Stimulated activated CD4-positive, alpha-beta T cell treated with anti-CD3 and anti-CD28 coated beads, Interleukin-12 subunit alpha, Interleukin-12 subunit beta, amount 100 ng/mL, for 48 hours (primary cell): ENCODE measurements around the gene HABP2.

Experiments
- DNase-seq, 3 donors: peaks; one replicate each; pipeline ENCODE4 v3.0.0-alpha.2; 2020; ENCODE audit warnings: low read depth in 2 of 3, low spot score in 1 of 3

The HABP2 gene

DNA sequence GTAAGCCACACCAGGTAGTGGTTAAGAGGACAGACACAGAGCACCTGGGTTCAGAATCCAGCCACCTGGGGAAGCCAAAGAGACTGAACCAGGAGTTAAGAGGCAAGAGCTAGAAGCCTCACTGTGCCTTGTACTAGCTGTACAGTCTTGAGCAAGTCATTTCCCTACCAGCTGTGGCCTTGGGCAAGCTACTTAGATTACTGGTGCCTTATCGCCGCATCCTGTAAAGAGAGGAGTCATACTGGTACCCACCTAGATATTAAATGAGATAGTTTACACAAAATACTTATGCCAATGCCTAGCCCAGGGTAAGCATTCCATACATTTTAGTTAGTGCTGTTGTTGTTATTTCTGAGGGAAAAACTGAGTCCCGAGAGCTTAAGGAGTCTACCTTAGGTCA is 47.7 kb downstream of the HABP2 start:
- no peak for DNase-seq

- no peak for DNase-seq
These were observed 50.4 kb downstream of the HABP2 start for GRCh38 chr10:113603057-113603777.

- DNase-seq, result no peak
These were observed 51.7 kb downstream of the HABP2 start for GRCh38 chr10:113604572-113604971.

GRCh38 chr10:113605268-113605978 is 52.6 kb downstream of the HABP2 start:
- DNase-seq, result no peak

GRCh38 chr10:113609704-113610108 is 56.9 kb downstream of the HABP2 start:
- no peak for DNase-seq

GRCh38 chr10:113610631-113611601 is 58.1 kb downstream of the HABP2 start:
- DNase-seq, result no peak

- no peak for DNase-seq
These were observed 59.3 kb downstream of the HABP2 start for GRCh38 chr10:113612154-113612553.

DNA sequence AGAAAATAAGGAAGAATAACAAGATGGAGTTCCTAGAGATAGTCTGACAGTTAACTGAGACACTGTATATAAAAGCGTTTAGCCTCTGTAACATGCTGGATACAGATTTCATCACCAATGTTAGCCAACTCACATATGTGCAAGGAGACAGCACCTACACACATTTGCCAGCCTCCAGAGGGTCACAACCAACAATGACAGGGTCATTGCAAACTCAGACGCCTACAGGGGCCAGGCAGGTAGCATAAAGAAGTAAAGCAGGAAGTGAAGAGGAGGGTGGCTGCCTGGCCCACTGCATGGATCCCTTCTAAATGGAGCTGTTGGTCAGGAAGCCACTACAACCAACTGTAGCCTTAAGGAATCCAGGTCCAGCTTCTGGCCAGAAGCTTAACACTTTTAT is 60.6 kb downstream of the HABP2 start:
- DNase-seq, result no peak

DNA sequence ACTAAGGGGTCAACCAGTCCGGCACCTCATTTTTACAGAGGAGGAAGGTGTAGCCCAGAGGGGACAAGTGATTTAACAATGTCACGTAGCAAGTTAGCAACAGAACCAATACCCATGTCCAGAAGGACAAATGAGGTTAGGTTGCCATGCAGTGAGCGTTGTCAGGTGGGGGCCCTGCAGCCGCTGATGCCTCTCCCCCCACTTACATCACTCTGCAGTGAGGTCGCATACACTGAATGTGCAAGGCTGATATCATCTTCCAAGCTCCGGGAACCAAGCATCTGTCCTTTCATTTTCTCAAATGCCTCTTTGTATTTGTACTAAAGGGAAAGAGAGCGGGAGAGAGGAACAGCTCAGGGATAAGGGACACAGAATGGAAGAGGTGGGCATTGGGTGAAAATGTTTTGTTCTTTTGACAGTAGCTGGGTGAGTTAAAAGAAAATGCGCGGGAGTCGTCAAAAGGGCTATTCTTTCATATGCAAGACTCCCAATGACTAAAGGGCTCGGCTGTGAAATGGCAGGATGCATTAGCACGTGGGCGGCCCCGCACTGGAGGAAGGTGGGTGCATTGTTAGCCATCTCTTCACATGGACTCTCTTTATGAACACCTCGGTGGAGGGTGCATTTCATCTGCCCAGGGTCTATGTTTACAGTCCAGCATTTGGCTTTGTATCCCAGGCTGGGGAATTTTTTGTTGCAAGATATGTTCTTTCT is 61.3 kb downstream of the HABP2 start:
- no peak for DNase-seq

DNA sequence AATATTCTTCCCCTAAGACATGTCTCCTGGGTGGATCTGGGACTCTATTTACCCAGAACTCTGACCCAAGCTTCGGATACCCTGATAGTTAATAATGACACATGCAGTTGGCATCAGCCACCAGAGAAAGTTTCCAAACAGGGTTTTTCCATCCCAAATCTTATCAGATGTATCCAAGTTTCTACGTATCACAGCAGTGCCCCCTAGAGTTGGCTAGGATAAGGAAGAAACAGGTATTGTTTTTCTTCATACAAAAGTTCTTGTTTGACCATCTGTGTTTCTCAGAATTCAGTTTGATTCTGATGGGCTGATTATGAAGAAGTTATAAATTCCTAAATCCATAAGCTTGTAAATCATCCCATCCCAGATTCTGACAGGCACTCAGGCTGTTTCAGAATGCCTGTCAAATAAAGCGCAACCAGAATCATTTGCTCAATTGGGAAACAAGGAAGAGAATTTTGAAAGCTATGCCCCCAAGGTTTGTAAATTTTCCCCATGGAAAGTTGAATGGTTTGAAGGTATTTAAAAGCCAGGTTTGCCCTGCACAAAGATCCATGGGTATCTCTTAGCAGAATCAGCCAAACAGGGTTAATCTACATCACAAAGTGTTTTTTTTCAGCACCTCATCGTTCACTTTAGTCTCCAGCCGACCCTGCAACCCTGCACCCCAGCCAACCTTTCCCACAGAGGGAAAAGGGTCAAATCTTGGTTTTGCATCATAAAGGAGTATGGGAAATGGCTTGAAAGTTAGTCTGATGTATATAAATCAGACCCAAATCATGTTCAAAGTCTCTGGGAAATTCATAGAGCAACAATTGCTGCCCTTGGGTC is 63.6 kb downstream of the HABP2 start:
- no peak for DNase-seq

GRCh38 chr10:113617086-113617485 is 64.2 kb downstream of the HABP2 start:
- DNase-seq, result no peak

GRCh38 chr10:113618338-113618737 is 65.5 kb downstream of the HABP2 start:
- DNase-seq, result no peak

DNA sequence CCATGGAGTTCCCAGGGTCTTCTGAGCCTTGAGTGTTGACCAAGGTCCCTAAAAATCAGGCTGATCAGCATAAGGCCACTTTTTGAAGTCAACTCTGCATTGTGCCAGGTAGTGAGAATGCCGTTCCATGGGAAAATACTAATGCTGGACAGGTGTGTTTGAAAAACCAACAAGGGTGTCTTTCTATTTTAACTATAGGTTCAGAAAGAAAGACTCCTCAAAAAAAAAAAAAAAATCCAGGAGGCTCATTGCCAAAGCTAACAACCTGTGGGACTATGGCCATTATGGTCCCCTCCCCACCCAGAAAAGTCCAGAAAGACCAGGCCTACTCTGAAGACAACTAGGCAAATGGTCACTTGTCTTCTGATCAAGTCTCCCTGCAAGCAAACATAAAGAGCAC is 66.5 kb downstream of the HABP2 start:
- no peak for DNase-seq

DNA sequence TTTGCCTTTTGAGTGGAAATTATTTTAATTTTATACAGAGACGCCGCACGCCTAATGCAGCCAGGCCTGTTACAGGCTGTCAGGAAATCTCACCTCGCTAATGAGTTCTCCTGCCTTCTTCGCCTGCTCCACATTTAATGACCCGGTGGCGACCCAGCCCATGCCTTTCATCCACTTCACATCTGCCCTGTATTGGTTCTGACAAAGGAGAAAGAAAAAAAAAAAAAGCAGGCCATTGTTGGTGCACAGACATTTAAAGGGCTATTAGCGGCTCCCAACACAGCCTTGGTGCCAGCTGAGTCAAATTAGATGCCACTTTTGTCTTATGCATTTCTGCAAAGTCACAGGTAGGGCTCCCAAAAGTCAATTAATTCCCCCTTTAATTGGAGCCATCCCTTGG is 67.7 kb downstream of the HABP2 start:
- no peak for DNase-seq

GRCh38 chr10:113620936-113621335 is 68.1 kb downstream of the HABP2 start:
- no peak for DNase-seq

DNA sequence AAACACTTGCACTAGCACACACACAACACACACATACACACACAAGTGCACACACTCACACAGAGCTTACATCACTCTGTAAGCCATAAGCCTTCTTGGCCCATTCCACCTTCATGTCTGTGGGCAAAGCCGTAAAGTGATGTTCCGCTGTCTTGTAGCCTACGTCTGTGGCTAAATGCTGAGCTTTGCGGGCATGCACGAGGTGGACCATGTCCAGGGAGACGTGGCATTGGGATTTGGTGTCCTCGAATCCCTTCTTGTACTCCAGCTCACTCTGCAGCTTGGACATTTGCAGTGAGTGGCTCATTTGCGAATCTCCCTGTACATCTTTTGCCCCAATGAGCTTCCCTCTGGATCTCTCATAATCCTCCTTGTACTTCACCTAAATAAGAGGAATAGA is 68.9 kb downstream of the HABP2 start:
- DNase-seq, result no peak

GRCh38 chr10:113622831-113623230 is 70.0 kb downstream of the HABP2 start:
- DNase-seq, result no peak

GRCh38 chr10:113625461-113626186 is 72.8 kb downstream of the HABP2 start:
- DNase-seq, result no peak

GRCh38 chr10:113626809-113627355 is 74.0 kb downstream of the HABP2 start:
- no peak for DNase-seq
